ENCODE results near the gene TMEM114. TPM values are rescaled to one million over a fixed set of nuclear protein-coding genes. Genes with fewer than 3 reads are reported as not detected.

The TMEM114 gene
- total RNA-seq, 1 experiment from 2014 or later, result not detected

DNA sequence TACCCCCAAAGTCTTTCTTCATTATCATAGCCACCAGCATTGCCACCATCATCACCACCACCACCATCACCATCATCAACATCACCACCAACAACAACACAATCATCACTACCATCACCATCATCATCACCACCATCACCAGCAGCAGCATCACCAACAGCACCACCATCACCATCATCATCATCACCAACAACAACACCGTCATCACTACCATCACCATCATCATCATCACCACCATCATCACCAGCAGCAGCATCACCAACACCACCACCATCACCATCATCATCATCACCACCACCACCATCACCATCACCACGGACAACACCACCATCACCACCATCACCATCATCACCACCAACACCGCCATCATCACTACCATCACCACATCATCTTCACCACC, 500 bp upstream of the TMEM114 start:
- no peak overlapping the region for H3K4me2 ChIP-seq
- no peak overlapping the region for H2AFZ ChIP-seq
- DNase-seq, result no peak
- no TSS peak for BruUV-seq (replicated peaks)
- H3K9me3 ChIP-seq (ENCODE audit: insufficient read depth, low read depth), result 0 out of 2 replicates have a peak, but pooled peaks cover 3% of the 10 kb centered on the region
- H3F3A ChIP-seq (ENCODE audit: insufficient read depth, low read depth), result no peaks in the 10 kb centered on the region
- H3K9me2 ChIP-seq (ENCODE audit: insufficient read depth), result no peaks in the 10 kb centered on the region
- no peaks in the 10 kb centered on the region for H3K79me2 ChIP-seq (ENCODE audit: low read depth)
- CTCF ChIA-PET, result no interaction called here
- no peak overlapping the region for H3K27ac ChIP-seq
- intact Hi-C loops (cut with micrococcal nuclease; ENCODE audit: unreplicated experiment), result no loop called here
- no peaks in the 10 kb centered on the region for H3K4me1 ChIP-seq (replicated peaks; ENCODE audit: insufficient read depth)
- no peaks in the 10 kb centered on the region for H4K20me1 ChIP-seq (ENCODE audit: insufficient read depth)
- peaks cover 44% of the 10 kb centered on the region for H3K27me3 ChIP-seq (ENCODE audit: insufficient read depth, low read depth)
- POLR2A ChIA-PET (ENCODE audit: unreplicated experiment), result no interaction called here
- H3K4me3 ChIP-seq, result no peak overlapping the region
- no peaks in the 10 kb centered on the region for H3K36me3 ChIP-seq (ENCODE audit: low read depth)
- TF ChIP-seq EZH2 (IDR thresholded peaks at IDR 0.05; ENCODE audit: low read depth), result no peak
- TF ChIP-seq, protein P1, sequence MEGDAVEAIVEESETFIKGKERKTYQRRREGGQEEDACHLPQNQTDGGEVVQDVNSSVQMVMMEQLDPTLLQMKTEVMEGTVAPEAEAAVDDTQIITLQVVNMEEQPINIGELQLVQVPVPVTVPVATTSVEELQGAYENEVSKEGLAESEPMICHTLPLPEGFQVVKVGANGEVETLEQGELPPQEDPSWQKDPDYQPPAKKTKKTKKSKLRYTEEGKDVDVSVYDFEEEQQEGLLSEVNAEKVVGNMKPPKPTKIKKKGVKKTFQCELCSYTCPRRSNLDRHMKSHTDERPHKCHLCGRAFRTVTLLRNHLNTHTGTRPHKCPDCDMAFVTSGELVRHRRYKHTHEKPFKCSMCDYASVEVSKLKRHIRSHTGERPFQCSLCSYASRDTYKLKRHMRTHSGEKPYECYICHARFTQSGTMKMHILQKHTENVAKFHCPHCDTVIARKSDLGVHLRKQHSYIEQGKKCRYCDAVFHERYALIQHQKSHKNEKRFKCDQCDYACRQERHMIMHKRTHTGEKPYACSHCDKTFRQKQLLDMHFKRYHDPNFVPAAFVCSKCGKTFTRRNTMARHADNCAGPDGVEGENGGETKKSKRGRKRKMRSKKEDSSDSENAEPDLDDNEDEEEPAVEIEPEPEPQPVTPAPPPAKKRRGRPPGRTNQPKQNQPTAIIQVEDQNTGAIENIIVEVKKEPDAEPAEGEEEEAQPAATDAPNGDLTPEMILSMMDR (conservative IDR thresholded peaks at IDR 0.05), result no peak

DNA sequence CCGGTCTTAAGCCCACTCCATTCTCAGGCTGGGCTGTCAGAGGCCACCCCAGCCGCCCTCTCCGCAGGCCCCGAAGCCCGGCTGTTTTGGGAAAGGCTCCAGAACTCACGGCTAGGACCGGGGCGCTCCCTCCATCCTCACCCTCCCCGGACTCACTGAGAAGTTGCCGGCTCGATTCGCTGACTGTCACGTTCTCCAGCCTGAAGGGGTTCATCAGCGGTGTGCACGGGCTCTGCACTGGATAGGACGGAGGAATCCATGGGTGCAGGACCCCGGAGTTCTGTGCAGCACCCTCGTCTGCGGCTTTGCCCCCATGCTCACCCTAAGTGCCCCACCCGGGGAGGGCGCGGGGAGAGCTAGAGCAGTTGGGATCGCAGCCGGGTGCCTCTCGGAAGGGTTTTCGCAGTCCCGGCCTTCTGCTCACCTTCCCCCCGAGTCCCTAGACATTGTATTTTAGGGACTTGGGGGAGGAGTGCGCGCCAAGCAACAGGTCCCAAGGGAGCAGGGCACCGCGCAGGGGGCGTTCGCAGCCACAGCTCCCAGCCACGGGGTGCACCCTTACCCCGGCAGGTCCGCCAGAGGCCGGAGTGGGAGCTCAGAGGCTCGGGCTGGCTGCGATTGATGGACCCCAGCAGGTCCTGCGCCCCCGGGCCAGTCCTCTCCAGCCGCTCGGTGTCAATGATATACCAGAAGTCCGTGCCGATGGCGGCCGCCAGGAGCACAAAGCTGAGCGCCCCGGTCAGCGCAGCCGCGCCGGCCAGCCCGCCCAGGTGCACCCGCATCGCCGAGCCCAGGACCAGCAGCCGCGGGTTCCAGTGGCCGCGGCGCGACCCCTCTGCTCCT, 1.0 kb downstream of the TMEM114 start:
- no peak for DNase-seq
- Histone ChIP-seq H3K36me3 (ENCODE audit: low read depth) (no peaks in the 10 kb centered on the region), H3K9me3 (ENCODE audit: insufficient read depth, low read depth) (0 out of 2 replicates have a peak, but pooled peaks cover 3% of the 10 kb centered on the region), H3K27ac (no peak overlapping the region), H3K4me2 (no peak overlapping the region), H3F3A (ENCODE audit: insufficient read depth, low read depth) (no peaks in the 10 kb centered on the region), H3K4me3 (no peak overlapping the region), H3K9me2 (ENCODE audit: insufficient read depth) (no peaks in the 10 kb centered on the region), H4K20me1 (ENCODE audit: insufficient read depth) (no peaks in the 10 kb centered on the region), H2AFZ (no peak overlapping the region), H3K27me3 (ENCODE audit: insufficient read depth, low read depth) (peaks cover 52% of the 10 kb centered on the region), H3K4me1 (replicated peaks; ENCODE audit: insufficient read depth) (no peaks in the 10 kb centered on the region), H3K79me2 (ENCODE audit: low read depth) (no peaks in the 10 kb centered on the region)
- ChIA-PET POLR2A (ENCODE audit: unreplicated experiment) (no interaction called here), CTCF (no interaction called here)
- intact Hi-C loops (cut with micrococcal nuclease; ENCODE audit: unreplicated experiment), result no loop called here
- no peak for TF ChIP-seq EZH2 (IDR thresholded peaks at IDR 0.05; ENCODE audit: low read depth)
- TF ChIP-seq, protein P1 (conservative IDR thresholded peaks at IDR 0.05), result no peak
- BruUV-seq (replicated peaks), result no TSS peak

DNA sequence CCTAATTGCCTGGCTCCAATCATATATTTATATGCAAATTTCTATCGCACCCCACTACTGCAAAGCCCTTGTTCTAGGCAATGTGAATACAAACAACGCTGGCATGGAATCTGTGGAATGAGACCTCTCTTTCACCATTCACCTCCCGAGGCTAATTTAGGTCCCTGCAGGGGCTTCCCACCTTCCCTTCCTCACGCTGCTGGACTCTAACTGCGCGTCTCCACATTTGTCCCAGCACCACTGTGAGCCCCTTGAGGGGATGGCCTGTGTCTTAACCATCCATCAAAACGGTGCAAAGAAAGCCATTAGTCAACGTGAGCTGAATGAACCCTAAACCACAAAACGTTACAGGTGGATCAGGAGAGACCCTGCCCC, 1.6 kb downstream of the TMEM114 start:
- Histone ChIP-seq H3K9me2 (ENCODE audit: insufficient read depth) (no peaks in the 10 kb centered on the region), H4K20me1 (ENCODE audit: insufficient read depth) (no peaks in the 10 kb centered on the region), H2AFZ (no peak overlapping the region), H3K4me2 (no peak overlapping the region), H3K4me1 (replicated peaks; ENCODE audit: insufficient read depth) (no peaks in the 10 kb centered on the region), H3K4me3 (no peak overlapping the region), H3K79me2 (ENCODE audit: low read depth) (no peaks in the 10 kb centered on the region), H3K27me3 (ENCODE audit: insufficient read depth, low read depth) (peaks cover 58% of the 10 kb centered on the region), H3K36me3 (ENCODE audit: low read depth) (no peaks in the 10 kb centered on the region), H3K9me3 (ENCODE audit: insufficient read depth, low read depth) (0 out of 2 replicates have a peak, but pooled peaks cover 3% of the 10 kb centered on the region), H3F3A (ENCODE audit: insufficient read depth, low read depth) (no peaks in the 10 kb centered on the region), H3K27ac (no peak overlapping the region)
- POLR2A ChIA-PET (ENCODE audit: unreplicated experiment), result no interaction called here
- no TSS peak for BruUV-seq (replicated peaks)
- TF ChIP-seq, protein P1 (conservative IDR thresholded peaks at IDR 0.05), result no peak
- TF ChIP-seq EZH2 (IDR thresholded peaks at IDR 0.05; ENCODE audit: low read depth), result no peak
- CTCF ChIA-PET, result no interaction called here
- no peak for DNase-seq
- intact Hi-C loops (cut with micrococcal nuclease; ENCODE audit: unreplicated experiment), result no loop called here
